HEK293 (cell line): ENCODE data around the gene ARPC2.
A peak's percentile ranks its signal among the peaks of the same experiment; 100 is the strongest.

Experiments
- CTCF ChIA-PET: fragments of 350-600 bp; formaldehyde crosslinking; extraction: SDS; loops from one replicate; lab custom pipeline; 2021; ENCODE audit warnings: antibody characterized with exemption; lab: Yijun Ruan, JAX
- POLR2A ChIA-PET: fragments of 300-600 bp; formaldehyde crosslinking; extraction: SDS; loops from one replicate; lab custom pipeline; 2020; ENCODE audit warnings: antibody characterized with exemption, inconsistent platforms; lab: Yijun Ruan, JAX
- H3K27ac ChIP-seq: fragments of 200-500 bp; sonication (Bioruptor generic); 2 replicates; pipeline ENCODE4 v1.5.1; 2014; ENCODE audit warnings: low read depth, low read length, control low read depth, inconsistent platforms; ENCODE audit errors: extremely low read depth
- H3K36me3 ChIP-seq, 2 experiments: fragments of 200-500 bp in 1 of 2; sonication (Bioruptor generic) in 1 of 2; 1 replicate in 1 of 2; 2 replicates in 1 of 2; pipeline ENCODE4 v1.5.1; 2014 to 2017; ENCODE audit warnings: inconsistent platforms in 2 of 2, low read length in 2 of 2; ENCODE audit not compliant: control insufficient read depth in 2 of 2, insufficient read depth in 1 of 2
- H3K4me1 ChIP-seq: fragments of 200-500 bp; sonication (Bioruptor generic); 2 replicates; pipeline ENCODE4 v1.5.1; 2014; ENCODE audit warnings: mild to moderate bottlenecking, low read length, inconsistent platforms; ENCODE audit not compliant: control insufficient read depth, insufficient read depth
- H3K4me3 ChIP-seq: 2 replicates; pipeline ENCODE4 v1.5.1; 2011; ENCODE audit warnings: low read depth, mild to moderate bottlenecking, control low read depth, low read length, moderate library complexity
- H3K9me3 ChIP-seq: fragments of 200-500 bp; sonication (Bioruptor generic); 2 replicates; pipeline ENCODE4 v1.5.1; 2014; ENCODE audit warnings: low read depth, low read length, inconsistent platforms; ENCODE audit not compliant: control insufficient read depth, insufficient read depth
- GLIS2 ChIP-seq: fragments of 450-650 bp; formaldehyde crosslinking; IDR thresholded peaks from 2 replicates; pipeline ENCODE4 v1.5.1; 2016; ENCODE audit warnings: missing biosample characterization, missing genetic modification characterization
- HOXA7 ChIP-seq: sonication (generic); formaldehyde crosslinking; IDR thresholded peaks from 2 replicates; pipeline ENCODE4 v1.8.1; 2022; ENCODE audit warnings: missing genetic modification reagents, borderline replicate concordance
- PBX3 ChIP-seq: sonication (generic); formaldehyde crosslinking; IDR thresholded peaks from 2 replicates; pipeline ENCODE4 v1.8.1; 2022; ENCODE audit warnings: mild to moderate bottlenecking, moderate library complexity, missing genetic modification reagents
- RBAK ChIP-seq: fragments of 450-650 bp; formaldehyde crosslinking; IDR thresholded peaks from 2 replicates; pipeline ENCODE4 v1.5.1; 2016; ENCODE audit warnings: missing biosample characterization, missing genetic modification characterization
- SALL2 ChIP-seq: fragments of 450-650 bp; formaldehyde crosslinking; IDR thresholded peaks from 2 replicates; pipeline ENCODE4 v1.5.0; 2017; ENCODE audit warnings: missing biosample characterization, mild to moderate bottlenecking, missing genetic modification characterization, borderline replicate concordance
- SCRT2 ChIP-seq: fragments of 450-650 bp; formaldehyde crosslinking; IDR thresholded peaks from 2 replicates; pipeline ENCODE4 v1.5.1; 2016; ENCODE audit warnings: missing biosample characterization, missing genetic modification characterization
- TCF7L2 ChIP-seq: IDR thresholded peaks from 2 replicates; pipeline ENCODE4 v1.6.1; 2011; ENCODE audit warnings: low read depth, mild to moderate bottlenecking, inconsistent platforms, low read length, moderate library complexity, borderline replicate concordance
- ZBTB11 ChIP-seq: fragments of 450-650 bp; formaldehyde crosslinking; conservative IDR thresholded peaks from 2 replicates; pipeline ENCODE4 v1.5.1; 2016; ENCODE audit warnings: low read depth, missing biosample characterization, missing genetic modification characterization
- ZBTB44 ChIP-seq: fragments of 450-650 bp; IDR thresholded peaks from 2 replicates; pipeline ENCODE4 v1.5.1; 2018; ENCODE audit warnings: missing biosample characterization, mild to moderate bottlenecking, missing genetic modification characterization
- ZBTB6 ChIP-seq: fragments of 450-650 bp; formaldehyde crosslinking; IDR thresholded peaks from 2 replicates; pipeline ENCODE4 v1.5.1; 2017; ENCODE audit warnings: missing biosample characterization, missing genetic modification characterization
- ZNF114 ChIP-seq: fragments of 450-650 bp; formaldehyde crosslinking; IDR thresholded peaks from 2 replicates; pipeline ENCODE4 v1.5.0; 2017; ENCODE audit warnings: missing biosample characterization, missing genetic modification characterization
- ZNF354C ChIP-seq: fragments of 450-650 bp; formaldehyde crosslinking; IDR thresholded peaks from 2 replicates; pipeline ENCODE4 v1.5.1; 2016; ENCODE audit warnings: missing biosample characterization, missing genetic modification characterization, low read depth, borderline replicate concordance
- ZNF580 ChIP-seq: fragments of 450-650 bp; formaldehyde crosslinking; IDR thresholded peaks from 2 replicates; pipeline ENCODE4 v1.5.1; 2016; ENCODE audit warnings: missing biosample characterization, missing genetic modification characterization
- ZNF610 ChIP-seq: fragments of 450-650 bp; formaldehyde crosslinking; IDR thresholded peaks from 2 replicates; pipeline ENCODE4 v1.5.1; 2016; ENCODE audit warnings: missing biosample characterization, missing genetic modification characterization, borderline replicate concordance
- ZNF692 ChIP-seq: fragments of 450-650 bp; formaldehyde crosslinking; IDR thresholded peaks from 2 replicates; pipeline ENCODE4 v1.5.1; 2016; ENCODE audit warnings: missing biosample characterization, missing genetic modification characterization
- ZNF777 ChIP-seq: fragments of 450-650 bp; formaldehyde crosslinking; IDR thresholded peaks from 2 replicates; pipeline ENCODE4 v1.5.1; 2017; ENCODE audit warnings: missing biosample characterization, missing genetic modification characterization, borderline replicate concordance

Gene ARPC2

GRCh38 chr2:218262237-218262600, 45.2 kb downstream of the ARPC2 start:
- peaks cover 5 to 48% of the 10 kb centered on the region in 2 experiments; a peak in 2 of 3 replicates for H3K36me3 ChIP-seq
- CTCF ChIA-PET = interaction anchor here (0.7 to 1.0 kb wide), 3 partner anchors 9 to 93 kb away, joined by 3 to 4 read pairs (median 3); no protein-coding TSS in a partner anchor
- 0 out of 2 replicates have a peak, but pooled peaks have one; percentile 1 for TF ChIP-seq SCRT2 (tag by site-specific recombination)
- TF ChIP-seq HOXA7 (CRISPR knock-in tag) = no peak
- 0 out of 2 replicates have a peak, but pooled peaks have one; percentile 31 for TF ChIP-seq ZNF692 (tag by site-specific recombination)
- TF ChIP-seq, all 188 proteins: peak for 2
- H3K4me3 ChIP-seq = no peak overlapping the region
- no peaks in the 10 kb centered on the region; the same call in 1 of the 2 replicates for H3K4me1 ChIP-seq
- H3K9me3 ChIP-seq = no peaks in the 10 kb centered on the region
- POLR2A ChIA-PET = interaction anchor here (2.8 kb wide), 1 partner anchor 8 kb away, joined by 9 read pairs; the partner anchor contains the start of genes AAMP and PNKD
- no peak overlapping the region for H3K27ac ChIP-seq

- Histone ChIP-seq H3K4me3 (no peak overlapping the region), H3K36me3 (peaks cover 5 to 55% of the 10 kb centered on the region in 2 experiments; a peak in 2 of 3 replicates), H3K27ac (no peak overlapping the region), H3K4me1 (no peaks in the 10 kb centered on the region; the same call in 1 of the 2 replicates), H3K9me3 (no peaks in the 10 kb centered on the region)
- CTCF ChIA-PET = interaction anchor here (0.7 to 1.0 kb wide), 3 partner anchors 9 to 93 kb away, joined by 3 to 4 read pairs (median 3); no protein-coding TSS in a partner anchor
- POLR2A ChIA-PET = no interaction called here
- TF ChIP-seq GLIS2 (0 out of 2 replicates have a peak, but pooled peaks have one; percentile 28), RBAK (tag by site-specific recombination) (no peak), ZNF114 (tag by site-specific recombination) (no peak)
These were observed 45.9 kb downstream of the ARPC2 start for GRCh38 chr2:218262631-218263586.

GRCh38 chr2:218263817-218264641, 47.0 kb downstream of the ARPC2 start:
- Histone ChIP-seq H3K27ac (no peak overlapping the region), H3K36me3 (peaks cover 8 to 56% of the 10 kb centered on the region in 2 experiments; a peak in 2 of 3 replicates), H3K4me1 (no peaks in the 10 kb centered on the region; the same call in 1 of the 2 replicates), H3K4me3 (no peak overlapping the region), H3K9me3 (no peaks in the 10 kb centered on the region)
- ChIA-PET POLR2A (no interaction called here), CTCF (no interaction called here)
- TF ChIP-seq ZNF354C = no peak
- TF ChIP-seq ZBTB11 (tag by site-specific recombination) = no peak
- TF ChIP-seq ZNF580 (tag by site-specific recombination) = no peak
- TF ChIP-seq SALL2 = no peak
- TF ChIP-seq ZBTB6 (tag by site-specific recombination) = no peak
- no peak for TF ChIP-seq ZNF777 (tag by site-specific recombination)
- no peak for TF ChIP-seq TCF7L2
- no peak for TF ChIP-seq PBX3 (CRISPR knock-in tag)
- TF ChIP-seq ZBTB44 (tag by site-specific recombination) = no peak
- TF ChIP-seq ZNF610 (tag by site-specific recombination) = no peak
